ENCODE data around the gene CDK17. TPM values are rescaled to one million over a fixed set of nuclear protein-coding genes. Genes with fewer than 3 reads are reported as not detected.
A peak's percentile ranks its signal among the peaks of the same experiment; 100 is the strongest.
"Not testable (repeated sequence)": the region's sequence is repeated elsewhere in the genome, so short reads cannot be mapped to it uniquely, and the experiment has no call there.

CDK17 gene
- total RNA-seq, 1 donor from 2014 or later, result 32.4 TPM

- H3K9me3 Mint-ChIP-seq, result peaks cover 13% of the 10 kb centered on the region
- peaks cover 46% of the 10 kb centered on the region for H3K4me1 Mint-ChIP-seq (ENCODE audit: low read depth)
- intact Hi-C loops (cut with micrococcal nuclease), result no loop called here
- no peak overlapping the region for H3K4me3 Mint-ChIP-seq
- H3K27ac Mint-ChIP-seq, result no peak overlapping the region
- DNase-seq (ENCODE audit: low spot score), result no peak
- H3K27me3 Mint-ChIP-seq (ENCODE audit: insufficient read depth), result no peaks in the 10 kb centered on the region
- H3K36me3 Mint-ChIP-seq (ENCODE audit: low read depth), result peaks cover 21% of the 10 kb centered on the region
These were observed 63.8 kb downstream of the CDK17 start for GRCh38 chr12:96336489-96336888.

- H3K36me3 Mint-ChIP-seq (ENCODE audit: low read depth), result peaks cover 17% of the 10 kb centered on the region
- no peak for DNase-seq (ENCODE audit: low spot score)
- H3K27me3 Mint-ChIP-seq (ENCODE audit: insufficient read depth), result no peaks in the 10 kb centered on the region
- intact Hi-C loops (cut with micrococcal nuclease), result loop anchor here (1.0 kb wide), 2 partner anchors 64 to 99 kb away; no protein-coding TSS in a partner anchor
- H3K4me1 Mint-ChIP-seq (ENCODE audit: low read depth), result peaks cover 42% of the 10 kb centered on the region
- H3K27ac Mint-ChIP-seq, result no peak overlapping the region
- H3K9me3 Mint-ChIP-seq, result peaks cover 13% of the 10 kb centered on the region
- H3K4me3 Mint-ChIP-seq, result no peak overlapping the region
These were observed 65.0 kb downstream of the CDK17 start for GRCh38 chr12:96335270-96335669.

GRCh38 chr12:96334502-96334901 is 65.7 kb downstream of the CDK17 start:
- H3K27ac Mint-ChIP-seq, result no peak overlapping the region
- H3K9me3 Mint-ChIP-seq, result peaks cover 13% of the 10 kb centered on the region
- DNase-seq (ENCODE audit: low spot score), result no peak
- intact Hi-C loops (cut with micrococcal nuclease), result no loop called here
- no peak overlapping the region for H3K4me3 Mint-ChIP-seq
- H3K27me3 Mint-ChIP-seq (ENCODE audit: insufficient read depth), result no peaks in the 10 kb centered on the region
- peaks cover 20% of the 10 kb centered on the region for H3K36me3 Mint-ChIP-seq (ENCODE audit: low read depth)
- H3K4me1 Mint-ChIP-seq (ENCODE audit: low read depth), result peaks cover 50% of the 10 kb centered on the region

- Mint-ChIP-seq H3K4me1 (ENCODE audit: low read depth) (peaks cover 55% of the 10 kb centered on the region), H3K4me3 (no peak overlapping the region), H3K27me3 (ENCODE audit: insufficient read depth) (no peaks in the 10 kb centered on the region), H3K27ac (no peak overlapping the region), H3K36me3 (ENCODE audit: low read depth) (peaks cover 25% of the 10 kb centered on the region), H3K9me3 (no peaks in the 10 kb centered on the region)
- intact Hi-C loops (cut with micrococcal nuclease), result no loop called here
- DNase-seq (ENCODE audit: low spot score), result no peak
These were observed 70.7 kb downstream of the CDK17 start for GRCh38 chr12:96329545-96329944.

GRCh38 chr12:96329018-96329417 is 71.2 kb downstream of the CDK17 start:
- H3K4me1 Mint-ChIP-seq (ENCODE audit: low read depth), result peaks cover 49% of the 10 kb centered on the region

GRCh38 chr12:96327889-96328288 is 72.3 kb downstream of the CDK17 start:
- Mint-ChIP-seq H3K27me3 (ENCODE audit: insufficient read depth) (no peaks in the 10 kb centered on the region), H3K9me3 (no peaks in the 10 kb centered on the region), H3K4me1 (ENCODE audit: low read depth) (peaks cover 45% of the 10 kb centered on the region), H3K27ac (no peak overlapping the region), H3K4me3 (no peak overlapping the region), H3K36me3 (ENCODE audit: low read depth) (peaks cover 30% of the 10 kb centered on the region)
- intact Hi-C loops (cut with micrococcal nuclease), result no loop called here
- DNase-seq (ENCODE audit: low spot score), result no peak

More at GRCh38 chr12:96329018-96329417, 71.2 kb downstream of the CDK17 start:
- peaks cover 27% of the 10 kb centered on the region for H3K36me3 Mint-ChIP-seq (ENCODE audit: low read depth)
- intact Hi-C loops (cut with micrococcal nuclease), result no loop called here
- H3K27me3 Mint-ChIP-seq (ENCODE audit: insufficient read depth), result no peaks in the 10 kb centered on the region
- no peak overlapping the region for H3K27ac Mint-ChIP-seq
- no peaks in the 10 kb centered on the region for H3K9me3 Mint-ChIP-seq
- DNase-seq (ENCODE audit: low spot score), result no peak
- H3K4me3 Mint-ChIP-seq, result no peak overlapping the region

GRCh38 chr12:96327346-96327745 is 72.9 kb downstream of the CDK17 start:
- H3K27me3 Mint-ChIP-seq (ENCODE audit: insufficient read depth), result no peaks in the 10 kb centered on the region
- H3K4me3 Mint-ChIP-seq, result no peak overlapping the region
- H3K9me3 Mint-ChIP-seq, result no peaks in the 10 kb centered on the region
- H3K4me1 Mint-ChIP-seq (ENCODE audit: low read depth), result peaks cover 45% of the 10 kb centered on the region
- intact Hi-C loops (cut with micrococcal nuclease), result no loop called here
- DNase-seq (ENCODE audit: low spot score), result no peak
- H3K27ac Mint-ChIP-seq, result no peak overlapping the region
- H3K36me3 Mint-ChIP-seq (ENCODE audit: low read depth), result peaks cover 33% of the 10 kb centered on the region

GRCh38 chr12:96326628-96327227 is 73.5 kb downstream of the CDK17 start:
- H3K9me3 Mint-ChIP-seq, result peaks cover 3% of the 10 kb centered on the region
- peaks cover 45% of the 10 kb centered on the region for H3K4me1 Mint-ChIP-seq (ENCODE audit: low read depth)
- H3K27me3 Mint-ChIP-seq (ENCODE audit: insufficient read depth), result no peaks in the 10 kb centered on the region
- no peak for DNase-seq (ENCODE audit: low spot score)
- H3K36me3 Mint-ChIP-seq (ENCODE audit: low read depth), result peaks cover 36% of the 10 kb centered on the region
- peak overlapping the region; percentile 11 for H3K4me3 Mint-ChIP-seq
- intact Hi-C loops (cut with micrococcal nuclease), result no loop called here
- H3K27ac Mint-ChIP-seq, result peak overlapping the region; percentile 17

GRCh38 chr12:96323906-96324305 is 76.3 kb downstream of the CDK17 start:
- Mint-ChIP-seq H3K4me1 (ENCODE audit: low read depth) (peaks cover 27% of the 10 kb centered on the region), H3K36me3 (ENCODE audit: low read depth) (peaks cover 31% of the 10 kb centered on the region), H3K4me3 (no peak overlapping the region), H3K9me3 (peaks cover 3% of the 10 kb centered on the region), H3K27ac (no peak overlapping the region), H3K27me3 (ENCODE audit: insufficient read depth) (no peaks in the 10 kb centered on the region)
- no peak for DNase-seq (ENCODE audit: low spot score)
- intact Hi-C loops (cut with micrococcal nuclease), result no loop called here

- Mint-ChIP-seq H3K4me1 (ENCODE audit: low read depth) (peaks cover 19% of the 10 kb centered on the region), H3K9me3 (peaks cover 3% of the 10 kb centered on the region), H3K36me3 (ENCODE audit: low read depth) (peaks cover 29% of the 10 kb centered on the region), H3K27ac (no peak overlapping the region), H3K4me3 (no peak overlapping the region), H3K27me3 (ENCODE audit: insufficient read depth) (no peaks in the 10 kb centered on the region)
- intact Hi-C loops (cut with micrococcal nuclease), result no loop called here
- no peak for DNase-seq (ENCODE audit: low spot score)
These were observed 77.5 kb downstream of the CDK17 start for GRCh38 chr12:96322720-96323119.

- H3K27ac Mint-ChIP-seq, result no peak overlapping the region
- DNase-seq (ENCODE audit: low spot score), result no peak
- intact Hi-C loops (cut with micrococcal nuclease), result no loop called here
These were observed 78.3 kb downstream of the CDK17 start for GRCh38 chr12:96321941-96322340.

GRCh38 chr12:96317801-96318200 is 82.4 kb downstream of the CDK17 start:
- H3K4me3 Mint-ChIP-seq; H3K27me3 Mint-ChIP-seq (ENCODE audit: insufficient read depth); intact Hi-C loops (cut with micrococcal nuclease); H3K9me3 Mint-ChIP-seq; DNase-seq (ENCODE audit: low spot score); H3K27ac Mint-ChIP-seq: not testable (repeated sequence)
- peaks cover 13% of the 10 kb centered on the region for H3K36me3 Mint-ChIP-seq (ENCODE audit: low read depth)
- peaks cover 13% of the 10 kb centered on the region for H3K4me1 Mint-ChIP-seq (ENCODE audit: low read depth)

More at GRCh38 chr12:96321941-96322340, 78.3 kb downstream of the CDK17 start:
- H3K36me3 Mint-ChIP-seq (ENCODE audit: low read depth), result peaks cover 28% of the 10 kb centered on the region
- peaks cover 3% of the 10 kb centered on the region for H3K9me3 Mint-ChIP-seq
- no peaks in the 10 kb centered on the region for H3K27me3 Mint-ChIP-seq (ENCODE audit: insufficient read depth)
- peaks cover 11% of the 10 kb centered on the region for H3K4me1 Mint-ChIP-seq (ENCODE audit: low read depth)
- H3K4me3 Mint-ChIP-seq, result no peak overlapping the region

GRCh38 chr12:96315741-96316481 is 84.3 kb downstream of the CDK17 start:
- H3K27me3 Mint-ChIP-seq (ENCODE audit: insufficient read depth); DNase-seq (ENCODE audit: low spot score); H3K9me3 Mint-ChIP-seq; intact Hi-C loops (cut with micrococcal nuclease); H3K36me3 Mint-ChIP-seq (ENCODE audit: low read depth): not testable (repeated sequence)
- peaks cover 13% of the 10 kb centered on the region for H3K4me1 Mint-ChIP-seq (ENCODE audit: low read depth)
- H3K4me3 Mint-ChIP-seq, result peak overlapping the region; percentile 86
- peak overlapping the region; percentile 70 for H3K27ac Mint-ChIP-seq
